ENCODE data around the gene ZFX. TPM values are rescaled to one million over a fixed set of nuclear protein-coding genes. Genes with fewer than 3 reads are reported as not detected.
"Not testable (repeated sequence)": the region's sequence is repeated elsewhere in the genome, so short reads cannot be mapped to it uniquely, and the experiment has no call there.

Gene ZFX
- total RNA-seq, 1 experiment from 2014 or later: 66.8 TPM

DNA sequence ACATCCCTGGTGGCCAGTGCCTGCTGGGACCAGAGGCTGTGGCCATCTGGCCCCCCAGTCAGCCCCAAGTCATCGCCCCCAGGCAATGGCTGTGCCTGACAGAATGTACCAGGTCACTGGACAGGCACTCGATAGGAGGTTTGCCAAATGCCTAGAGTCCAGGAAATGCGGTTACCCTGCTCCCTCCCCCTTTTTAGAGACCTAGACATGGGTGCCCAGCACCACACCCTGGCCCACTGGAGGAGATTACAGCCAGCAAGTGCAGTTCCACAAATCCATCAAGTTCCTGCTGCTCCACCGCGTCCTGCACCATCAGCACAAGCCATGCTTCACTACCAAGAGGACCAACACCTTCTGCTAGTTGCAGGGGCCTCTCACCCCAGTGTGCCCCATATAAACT is 16.2 kb upstream of the ZFX start:
- no peak overlapping the region for H3K27ac Mint-ChIP-seq
- H3K36me3 Mint-ChIP-seq (ENCODE audit: insufficient read depth in 1 of 3, low read depth in 3 of 3): peaks cover 0 to 3% (median 0%) of the 10 kb centered on the region in 3 experiments; a peak in 2 of 7 replicates
- no peak overlapping the region for H4K5ac ChIP-seq (ENCODE audit: insufficient read length, low read depth, low read length)
- TF ChIP-seq, protein P1, sequence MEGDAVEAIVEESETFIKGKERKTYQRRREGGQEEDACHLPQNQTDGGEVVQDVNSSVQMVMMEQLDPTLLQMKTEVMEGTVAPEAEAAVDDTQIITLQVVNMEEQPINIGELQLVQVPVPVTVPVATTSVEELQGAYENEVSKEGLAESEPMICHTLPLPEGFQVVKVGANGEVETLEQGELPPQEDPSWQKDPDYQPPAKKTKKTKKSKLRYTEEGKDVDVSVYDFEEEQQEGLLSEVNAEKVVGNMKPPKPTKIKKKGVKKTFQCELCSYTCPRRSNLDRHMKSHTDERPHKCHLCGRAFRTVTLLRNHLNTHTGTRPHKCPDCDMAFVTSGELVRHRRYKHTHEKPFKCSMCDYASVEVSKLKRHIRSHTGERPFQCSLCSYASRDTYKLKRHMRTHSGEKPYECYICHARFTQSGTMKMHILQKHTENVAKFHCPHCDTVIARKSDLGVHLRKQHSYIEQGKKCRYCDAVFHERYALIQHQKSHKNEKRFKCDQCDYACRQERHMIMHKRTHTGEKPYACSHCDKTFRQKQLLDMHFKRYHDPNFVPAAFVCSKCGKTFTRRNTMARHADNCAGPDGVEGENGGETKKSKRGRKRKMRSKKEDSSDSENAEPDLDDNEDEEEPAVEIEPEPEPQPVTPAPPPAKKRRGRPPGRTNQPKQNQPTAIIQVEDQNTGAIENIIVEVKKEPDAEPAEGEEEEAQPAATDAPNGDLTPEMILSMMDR (conservative IDR thresholded peaks at IDR 0.05): no peak
- no peaks in the 10 kb centered on the region for H4K20me1 ChIP-seq (ENCODE audit: control insufficient read depth, insufficient read depth, insufficient read length)
- no peaks in the 10 kb centered on the region for H3K27me3 Mint-ChIP-seq (ENCODE audit: low read depth)
- WGBS (ENCODE audit: extremely low coverage, insufficient read length, low lambda C conversion rate): no CpG with 5 or more reads among the region's 5 CpGs
- H3K23ac ChIP-seq (ENCODE audit: insufficient read length, low read depth, low read length): no peak overlapping the region
- no peak overlapping the region for H3K4me3 Mint-ChIP-seq
- no peak for DNase-seq
- no peaks in the 10 kb centered on the region for H3K79me1 ChIP-seq (ENCODE audit: insufficient read depth, low read depth, low read length, poor library complexity, severe bottlenecking)
- no peak overlapping the region for H3K27ac ChIP-seq (ENCODE audit: insufficient read length, low read depth, low read length)
- H3K79me2 ChIP-seq (ENCODE audit: insufficient read depth, low read length): no peaks in the 10 kb centered on the region
- no peak overlapping the region for H2BK15ac ChIP-seq (ENCODE audit: low read depth, low read length)
- H4K91ac ChIP-seq (ENCODE audit: insufficient read length, low read depth, low read length): no peak overlapping the region
- H3T11ph ChIP-seq (ENCODE audit: low read length): no peak overlapping the region
- H2BK5ac ChIP-seq (ENCODE audit: insufficient read length, low read length): no peak overlapping the region
- H2AK5ac ChIP-seq (ENCODE audit: insufficient read length, low read length): no peak overlapping the region
- no peak overlapping the region for H3K9ac ChIP-seq (ENCODE audit: extremely low read depth, insufficient read length, low read length)
- H3K14ac ChIP-seq (ENCODE audit: insufficient read depth, low read length): no peak overlapping the region
- H2AFZ ChIP-seq (ENCODE audit: low read length): no peak overlapping the region
- H3K9me3 Mint-ChIP-seq: no peaks in the 10 kb centered on the region
- no peaks in the 10 kb centered on the region; the same call in 1 of the 2 replicates for H3K4me1 ChIP-seq (ENCODE audit: insufficient read depth, low read length)
- no peak overlapping the region for H3K4me2 ChIP-seq (ENCODE audit: insufficient read depth, insufficient read length, low read length)
- H3K4me1 Mint-ChIP-seq: peaks cover 23 to 25% of the 10 kb centered on the region in 2 experiments
- no peak overlapping the region for H2BK120ac ChIP-seq (ENCODE audit: low read depth, low read length, poor library complexity, severe bottlenecking)
- no peak overlapping the region for H2BK12ac ChIP-seq (ENCODE audit: insufficient read length, low read depth, low read length)
- H3K27me3 ChIP-seq (ENCODE audit: insufficient read depth, low read length): no peaks in the 10 kb centered on the region
- H3K4ac ChIP-seq (ENCODE audit: low read depth, low read length): no peak overlapping the region
- H2BK20ac ChIP-seq (ENCODE audit: low read depth, low read length, poor library complexity, severe bottlenecking): no peak overlapping the region
- no peak overlapping the region for H3K56ac ChIP-seq (ENCODE audit: insufficient read length, low read depth, low read length)
- no peak overlapping the region for H3K18ac ChIP-seq (ENCODE audit: insufficient read length, low read depth, low read length)
- H4K8ac ChIP-seq (replicated peaks; ENCODE audit: insufficient read length, low read depth, low read length): no peak overlapping the region
- no peaks in the 10 kb centered on the region for H3K9me3 ChIP-seq (ENCODE audit: control insufficient read depth, low read depth, low read length)
- no peaks in the 10 kb centered on the region for H3K23me2 ChIP-seq (ENCODE audit: insufficient read length, low read depth, low read length, poor library complexity, severe bottlenecking)

DNA sequence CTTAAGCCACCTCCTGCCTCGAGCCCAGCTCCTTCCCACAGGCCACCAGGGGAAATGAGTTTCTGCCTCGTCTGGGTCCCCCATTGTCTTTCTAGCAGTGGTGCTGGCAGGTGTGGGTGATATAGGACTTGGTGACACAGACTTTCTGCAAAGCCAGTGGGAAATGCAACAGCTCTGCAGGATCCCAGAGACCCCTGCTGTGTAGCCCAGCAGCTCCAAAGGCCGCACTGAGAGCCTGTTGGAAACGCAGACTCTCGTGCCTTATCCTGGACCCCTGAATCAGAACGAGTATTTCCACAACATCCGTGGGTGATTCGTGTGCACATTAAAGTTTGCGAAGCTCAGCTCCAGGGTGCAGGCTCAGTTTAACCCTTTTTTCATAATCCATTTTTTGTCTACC is 13.8 kb upstream of the ZFX start:
- not testable (repeated sequence) for H3K56ac ChIP-seq (ENCODE audit: insufficient read length, low read depth, low read length); H3K18ac ChIP-seq (ENCODE audit: insufficient read length, low read depth, low read length); H3K27ac ChIP-seq (ENCODE audit: insufficient read length, low read depth, low read length); H3K4me3 Mint-ChIP-seq; H4K8ac ChIP-seq (replicated peaks; ENCODE audit: insufficient read length, low read depth, low read length); H2AFZ ChIP-seq (ENCODE audit: low read length); H4K91ac ChIP-seq (ENCODE audit: insufficient read length, low read depth, low read length); H2BK5ac ChIP-seq (ENCODE audit: insufficient read length, low read length); H3K23ac ChIP-seq (ENCODE audit: insufficient read length, low read depth, low read length); DNase-seq; H3K14ac ChIP-seq (ENCODE audit: insufficient read depth, low read length); H2BK12ac ChIP-seq (ENCODE audit: insufficient read length, low read depth, low read length); H3K79me1 ChIP-seq (ENCODE audit: insufficient read depth, low read depth, low read length, poor library complexity, severe bottlenecking); H2BK15ac ChIP-seq (ENCODE audit: low read depth, low read length); H3K27me3 ChIP-seq (ENCODE audit: insufficient read depth, low read length); H3K23me2 ChIP-seq (ENCODE audit: insufficient read length, low read depth, low read length, poor library complexity, severe bottlenecking); H3K4me1 ChIP-seq (ENCODE audit: insufficient read depth, low read length); H4K20me1 ChIP-seq (ENCODE audit: control insufficient read depth, insufficient read depth, insufficient read length); H3K79me2 ChIP-seq (ENCODE audit: insufficient read depth, low read length); H3K36me3 Mint-ChIP-seq (ENCODE audit: insufficient read depth in 1 of 3, low read depth in 3 of 3); H2BK120ac ChIP-seq (ENCODE audit: low read depth, low read length, poor library complexity, severe bottlenecking); H2BK20ac ChIP-seq (ENCODE audit: low read depth, low read length, poor library complexity, severe bottlenecking); H2AK5ac ChIP-seq (ENCODE audit: insufficient read length, low read length); H3K27me3 Mint-ChIP-seq (ENCODE audit: low read depth); H3T11ph ChIP-seq (ENCODE audit: low read length); H3K9ac ChIP-seq (ENCODE audit: extremely low read depth, insufficient read length, low read length); H3K9me3 ChIP-seq (ENCODE audit: control insufficient read depth, low read depth, low read length); H3K27ac Mint-ChIP-seq; H3K9me3 Mint-ChIP-seq; H4K5ac ChIP-seq (ENCODE audit: insufficient read length, low read depth, low read length); H3K4me2 ChIP-seq (ENCODE audit: insufficient read depth, insufficient read length, low read length); H3K4ac ChIP-seq (ENCODE audit: low read depth, low read length)
- no CpG with 5 or more reads among the region's 9 CpGs for WGBS (ENCODE audit: extremely low coverage, insufficient read length, low lambda C conversion rate)
- H3K4me1 Mint-ChIP-seq: peaks cover 15 to 16% of the 10 kb centered on the region in 2 experiments
